ENCODE measurements around the gene NNAT. TPM values are rescaled to one million over a fixed set of nuclear protein-coding genes. Genes with fewer than 3 reads are reported as not detected.
A peak's percentile ranks its signal among the peaks of the same experiment; 100 is the strongest.
"Not testable (repeated sequence)": the region's sequence is repeated elsewhere in the genome, so short reads cannot be mapped to it uniquely, and the experiment has no call there.

The NNAT gene, protein sequence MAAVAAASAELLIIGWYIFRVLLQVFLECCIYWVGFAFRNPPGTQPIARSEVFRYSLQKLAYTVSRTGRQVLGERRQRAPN
- 996 and 1,180 TPM in 2 replicates for polyA plus RNA-seq
- 462 and 477 TPM in 2 replicates for polyA minus RNA-seq

DNA sequence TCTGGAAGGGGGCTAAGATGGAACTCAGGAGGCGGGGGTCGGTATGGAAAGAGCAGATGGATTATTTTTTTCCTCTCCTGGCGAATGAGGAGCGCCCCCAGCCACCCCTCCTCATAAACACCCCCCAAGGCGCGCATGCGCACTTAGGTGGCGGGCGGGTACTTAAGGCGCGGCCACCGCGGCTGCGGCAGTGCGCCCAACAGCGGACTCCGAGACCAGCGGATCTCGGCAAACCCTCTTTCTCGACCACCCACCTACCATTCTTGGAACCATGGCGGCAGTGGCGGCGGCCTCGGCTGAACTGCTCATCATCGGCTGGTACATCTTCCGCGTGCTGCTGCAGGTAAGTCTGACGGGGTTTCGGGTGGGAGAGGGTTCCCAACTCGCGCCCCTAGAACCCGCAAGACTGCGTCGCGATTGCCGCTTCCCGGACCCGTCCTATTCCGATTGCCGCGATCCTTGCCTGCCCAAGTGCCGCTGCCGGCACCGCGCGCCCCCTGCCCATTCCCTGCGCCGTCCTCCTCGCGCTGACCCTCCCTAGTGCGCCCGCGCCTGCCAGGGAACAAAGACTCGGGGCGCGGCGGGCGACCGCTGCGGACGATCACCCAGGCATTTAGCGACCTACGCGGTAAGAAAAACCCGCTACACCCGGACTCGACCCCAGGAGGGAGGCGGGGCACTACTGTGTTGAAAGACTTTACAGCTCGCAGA is at the start of gene NNAT:
Gene NNAT, plus strand, starts transcription at position 190 of the 711 bp plus-strand sequence. Its CDS starts 82 bp downstream, at position 272.
- peak within 1 kb of the TSS; percentile 85 for H3K4me3 ChIP-seq (ENCODE audit: low read length)
- H3K36me3 ChIP-seq (ENCODE audit: insufficient read depth, low read length) = no peaks in the 10 kb centered on the region

GRCh38 chr20:37471741-37472235 is 49.3 kb upstream of the NNAT start:
- Histone ChIP-seq H3K9me2 (ENCODE audit: insufficient read depth, low read length) (no peaks in the 10 kb centered on the region), H4K20me1 (ENCODE audit: insufficient read depth) (no peaks in the 10 kb centered on the region), H3K27ac (ENCODE audit: low read length) (no peak overlapping the region)

More for the DNA sequence above, at the start of gene NNAT:
- peaks cover 4% of the 10 kb centered on the region for H3K9me3 ChIP-seq (ENCODE audit: low read length)
- no peaks in the 10 kb centered on the region for H3K9me2 ChIP-seq (ENCODE audit: insufficient read depth, low read length)
- H3K79me2 ChIP-seq (replicated peaks; ENCODE audit: insufficient read depth, low read length) = peaks cover 71% of the 10 kb centered on the region
- peaks cover 6% of the 10 kb centered on the region for H4K20me1 ChIP-seq (ENCODE audit: insufficient read depth)
- peak within 1 kb of the TSS; percentile 88 for H3K9ac ChIP-seq (ENCODE audit: low read length)
- peak within 1 kb of the TSS; percentile 55 for H3K4me2 ChIP-seq (ENCODE audit: low read length)
- H3F3A ChIP-seq (ENCODE audit: insufficient read depth, low read length, poor library complexity, severe bottlenecking) = no peaks in the 10 kb centered on the region
- TF ChIP-seq, protein P1, sequence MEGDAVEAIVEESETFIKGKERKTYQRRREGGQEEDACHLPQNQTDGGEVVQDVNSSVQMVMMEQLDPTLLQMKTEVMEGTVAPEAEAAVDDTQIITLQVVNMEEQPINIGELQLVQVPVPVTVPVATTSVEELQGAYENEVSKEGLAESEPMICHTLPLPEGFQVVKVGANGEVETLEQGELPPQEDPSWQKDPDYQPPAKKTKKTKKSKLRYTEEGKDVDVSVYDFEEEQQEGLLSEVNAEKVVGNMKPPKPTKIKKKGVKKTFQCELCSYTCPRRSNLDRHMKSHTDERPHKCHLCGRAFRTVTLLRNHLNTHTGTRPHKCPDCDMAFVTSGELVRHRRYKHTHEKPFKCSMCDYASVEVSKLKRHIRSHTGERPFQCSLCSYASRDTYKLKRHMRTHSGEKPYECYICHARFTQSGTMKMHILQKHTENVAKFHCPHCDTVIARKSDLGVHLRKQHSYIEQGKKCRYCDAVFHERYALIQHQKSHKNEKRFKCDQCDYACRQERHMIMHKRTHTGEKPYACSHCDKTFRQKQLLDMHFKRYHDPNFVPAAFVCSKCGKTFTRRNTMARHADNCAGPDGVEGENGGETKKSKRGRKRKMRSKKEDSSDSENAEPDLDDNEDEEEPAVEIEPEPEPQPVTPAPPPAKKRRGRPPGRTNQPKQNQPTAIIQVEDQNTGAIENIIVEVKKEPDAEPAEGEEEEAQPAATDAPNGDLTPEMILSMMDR (IDR thresholded peaks at IDR 0.05; ENCODE audit: poor library complexity, severe bottlenecking) = no peak
- TF ChIP-seq SMC3 (conservative IDR thresholded peaks at IDR 0.05; ENCODE audit: poor library complexity) = no peak
- no peak for TF ChIP-seq EZH2 (IDR thresholded peaks at IDR 0.05; ENCODE audit: borderline replicate concordance, insufficient read depth, low read length, poor library complexity, severe bottlenecking)
- TF ChIP-seq MXI1 (conservative IDR thresholded peaks at IDR 0.05; ENCODE audit: poor library complexity, severe bottlenecking) = no peak
- TF ChIP-seq EP300 (conservative IDR thresholded peaks at IDR 0.05; ENCODE audit: poor library complexity, severe bottlenecking) = no peak
- peak; percentile 48 for TF ChIP-seq RAD21 (conservative IDR thresholded peaks at IDR 0.05)
- TF ChIP-seq POLR2AphosphoS5 (IDR thresholded peaks at IDR 0.05) = peak; percentile 96
- peak; percentile 85 for TF ChIP-seq TAF1 (IDR thresholded peaks at IDR 0.05; ENCODE audit: low read depth)
- TF ChIP-seq, protein P2, sequence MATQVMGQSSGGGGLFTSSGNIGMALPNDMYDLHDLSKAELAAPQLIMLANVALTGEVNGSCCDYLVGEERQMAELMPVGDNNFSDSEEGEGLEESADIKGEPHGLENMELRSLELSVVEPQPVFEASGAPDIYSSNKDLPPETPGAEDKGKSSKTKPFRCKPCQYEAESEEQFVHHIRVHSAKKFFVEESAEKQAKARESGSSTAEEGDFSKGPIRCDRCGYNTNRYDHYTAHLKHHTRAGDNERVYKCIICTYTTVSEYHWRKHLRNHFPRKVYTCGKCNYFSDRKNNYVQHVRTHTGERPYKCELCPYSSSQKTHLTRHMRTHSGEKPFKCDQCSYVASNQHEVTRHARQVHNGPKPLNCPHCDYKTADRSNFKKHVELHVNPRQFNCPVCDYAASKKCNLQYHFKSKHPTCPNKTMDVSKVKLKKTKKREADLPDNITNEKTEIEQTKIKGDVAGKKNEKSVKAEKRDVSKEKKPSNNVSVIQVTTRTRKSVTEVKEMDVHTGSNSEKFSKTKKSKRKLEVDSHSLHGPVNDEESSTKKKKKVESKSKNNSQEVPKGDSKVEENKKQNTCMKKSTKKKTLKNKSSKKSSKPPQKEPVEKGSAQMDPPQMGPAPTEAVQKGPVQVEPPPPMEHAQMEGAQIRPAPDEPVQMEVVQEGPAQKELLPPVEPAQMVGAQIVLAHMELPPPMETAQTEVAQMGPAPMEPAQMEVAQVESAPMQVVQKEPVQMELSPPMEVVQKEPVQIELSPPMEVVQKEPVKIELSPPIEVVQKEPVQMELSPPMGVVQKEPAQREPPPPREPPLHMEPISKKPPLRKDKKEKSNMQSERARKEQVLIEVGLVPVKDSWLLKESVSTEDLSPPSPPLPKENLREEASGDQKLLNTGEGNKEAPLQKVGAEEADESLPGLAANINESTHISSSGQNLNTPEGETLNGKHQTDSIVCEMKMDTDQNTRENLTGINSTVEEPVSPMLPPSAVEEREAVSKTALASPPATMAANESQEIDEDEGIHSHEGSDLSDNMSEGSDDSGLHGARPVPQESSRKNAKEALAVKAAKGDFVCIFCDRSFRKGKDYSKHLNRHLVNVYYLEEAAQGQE (IDR thresholded peaks at IDR 0.05; ENCODE audit: borderline replicate concordance) = peak; percentile 79
- H3K27ac ChIP-seq (ENCODE audit: low read length) = peak within 1 kb of the TSS; percentile 87
- H3K27me3 ChIP-seq (ENCODE audit: insufficient read depth, low read depth, low read length) = no peaks in the 10 kb centered on the region
- H2AFZ ChIP-seq (ENCODE audit: low read depth, low read length) = no peak within 1 kb of the TSS

DNA sequence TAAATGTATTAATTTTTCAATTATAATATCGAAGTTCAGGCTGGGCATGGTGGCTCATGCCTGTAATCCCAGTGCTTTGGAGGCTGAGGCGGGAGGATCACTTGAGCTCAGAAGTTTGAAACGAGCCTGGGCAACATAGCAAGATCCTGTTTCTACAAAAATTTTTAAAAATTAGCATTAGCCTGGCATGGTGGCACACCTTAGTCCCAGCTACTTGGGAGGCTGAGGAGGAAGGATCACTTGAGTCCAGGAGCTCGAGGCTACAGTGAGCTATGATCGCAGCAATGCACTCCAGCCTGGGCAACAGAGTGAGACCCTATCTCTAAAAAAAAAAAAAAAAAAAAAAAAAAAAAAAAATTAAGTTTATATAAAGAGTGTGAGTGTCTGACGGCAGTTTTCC is 48.6 kb upstream of the NNAT start:
- H3K79me2 ChIP-seq (replicated peaks; ENCODE audit: insufficient read depth, low read length); H3K4me3 ChIP-seq (ENCODE audit: low read length); H3K4me2 ChIP-seq (ENCODE audit: low read length); H4K20me1 ChIP-seq (ENCODE audit: insufficient read depth); H3K27me3 ChIP-seq (ENCODE audit: insufficient read depth, low read depth, low read length); H3K9me2 ChIP-seq (ENCODE audit: insufficient read depth, low read length); H3K9me3 ChIP-seq (ENCODE audit: low read length); H3K9ac ChIP-seq (ENCODE audit: low read length); H3K27ac ChIP-seq (ENCODE audit: low read length); H2AFZ ChIP-seq (ENCODE audit: low read depth, low read length); H3K36me3 ChIP-seq (ENCODE audit: insufficient read depth, low read length); H3F3A ChIP-seq (ENCODE audit: insufficient read depth, low read length, poor library complexity, severe bottlenecking): not testable (repeated sequence)

More at GRCh38 chr20:37471741-37472235, 49.3 kb upstream of the NNAT start:
- no peaks in the 10 kb centered on the region for H3K79me2 ChIP-seq (replicated peaks; ENCODE audit: insufficient read depth, low read length)
- H3K9ac ChIP-seq (ENCODE audit: low read length) = no peak overlapping the region
- H3F3A ChIP-seq (ENCODE audit: insufficient read depth, low read length, poor library complexity, severe bottlenecking) = no peaks in the 10 kb centered on the region
- H2AFZ ChIP-seq (ENCODE audit: low read depth, low read length) = no peak overlapping the region
- H3K27me3 ChIP-seq (ENCODE audit: insufficient read depth, low read depth, low read length) = no peaks in the 10 kb centered on the region
- no peaks in the 10 kb centered on the region for H3K9me3 ChIP-seq (ENCODE audit: low read length)
- H3K4me3 ChIP-seq (ENCODE audit: low read length) = no peak overlapping the region
- no peaks in the 10 kb centered on the region for H3K36me3 ChIP-seq (ENCODE audit: insufficient read depth, low read length)
- no peak overlapping the region for H3K4me2 ChIP-seq (ENCODE audit: low read length)
- TF ChIP-seq EP300 (conservative IDR thresholded peaks at IDR 0.05; ENCODE audit: poor library complexity, severe bottlenecking) (no peak), RAD21 (conservative IDR thresholded peaks at IDR 0.05) (no peak), POLR2AphosphoS5 (IDR thresholded peaks at IDR 0.05) (no peak), MXI1 (conservative IDR thresholded peaks at IDR 0.05; ENCODE audit: poor library complexity, severe bottlenecking) (no peak), TAF1 (IDR thresholded peaks at IDR 0.05; ENCODE audit: low read depth) (no peak)

Data from neural cell (in vitro differentiated cells).